NB4 (cell line): ENCODE results near the gene KPNA3.

Experiments
- DNase-seq: peaks from one replicate; pipeline ENCODE4 v3.0.0; 2010; ENCODE audit warnings: low read depth
- H3K4me3 ChIP-seq: one replicate; pipeline ENCODE4 v1.5.1; 2011; ENCODE audit warnings: mild to moderate bottlenecking, low read depth, low read length, moderate library complexity
- CTCF ChIP-seq: IDR thresholded peaks from one replicate; pipeline ENCODE4 v1.5.1; 2012; ENCODE audit warnings: low read depth, low read length
- MAX ChIP-seq: IDR thresholded peaks from 2 replicates; pipeline ENCODE4 v1.6.1; 2011; ENCODE audit warnings: low read depth, low read length
- MYC ChIP-seq: IDR thresholded peaks from 2 replicates; pipeline ENCODE4 v1.6.1; 2011; ENCODE audit warnings: low read depth, low read length
- POLR2A ChIP-seq: IDR thresholded peaks from 2 replicates; pipeline ENCODE4 v1.6.1; 2011; ENCODE audit warnings: mild to moderate bottlenecking; ENCODE audit not compliant: insufficient read length; ENCODE audit errors: extremely low read depth

Gene KPNA3

GRCh38 chr13:49783865-49784264, 8.6 kb downstream of the KPNA3 start:
- H3K4me3 ChIP-seq = no peak overlapping the region
- TF ChIP-seq CTCF (no peak), MYC (no peak), MAX (no peak), POLR2A (no peak)
- DNase-seq = no peak

DNA sequence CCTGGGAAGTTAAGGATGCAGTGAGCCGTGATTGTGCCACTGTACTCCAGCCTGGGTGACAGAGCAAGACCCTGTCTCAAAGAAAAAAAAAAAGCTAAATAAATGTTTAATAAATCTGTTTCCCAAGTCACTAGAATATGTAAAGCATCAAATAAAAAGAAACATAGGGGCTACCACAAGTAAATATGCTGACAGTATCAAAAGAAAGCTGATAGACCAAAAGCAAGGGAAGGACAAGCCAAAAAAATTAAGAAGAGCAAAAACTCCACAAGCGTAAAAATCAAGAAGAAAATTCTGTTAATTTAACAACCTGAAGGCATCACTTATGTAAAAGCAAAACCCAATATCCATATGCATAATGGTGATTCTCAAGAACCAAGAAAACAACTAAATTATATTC, 9.7 kb downstream of the KPNA3 start:
- TF ChIP-seq MYC = no peak
- TF ChIP-seq MAX = no peak
- no peak for TF ChIP-seq POLR2A
- TF ChIP-seq CTCF = no peak
- DNase-seq = no peak
- no peak overlapping the region for H3K4me3 ChIP-seq

DNA sequence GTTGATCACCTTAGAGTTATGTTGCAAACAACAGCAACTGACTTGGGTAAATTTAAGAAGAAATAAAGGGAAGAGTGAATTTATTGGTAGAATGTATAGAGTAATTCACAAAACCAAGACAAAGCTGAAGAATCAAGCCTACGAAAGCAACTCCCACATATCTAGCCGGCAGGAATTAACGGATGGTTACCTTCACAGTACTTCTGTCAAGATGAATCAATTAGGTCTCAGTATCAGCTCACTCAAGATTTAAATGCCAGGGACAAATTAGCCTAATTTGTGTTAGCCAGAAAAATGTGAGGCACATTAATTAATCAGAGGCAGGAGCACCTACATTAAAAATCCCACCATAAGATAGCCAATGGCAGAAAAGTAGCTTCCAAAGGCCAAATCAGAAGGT, 10.7 kb downstream of the KPNA3 start:
- no peak overlapping the region for H3K4me3 ChIP-seq
- no peak for DNase-seq
- no peak for TF ChIP-seq POLR2A
- TF ChIP-seq MYC = no peak
- no peak for TF ChIP-seq MAX
- no peak for TF ChIP-seq CTCF

GRCh38 chr13:49779721-49780120, 12.8 kb downstream of the KPNA3 start:
- H3K4me3 ChIP-seq = no peak overlapping the region
- TF ChIP-seq MAX (no peak), CTCF (no peak), POLR2A (no peak), MYC (no peak)
- DNase-seq = no peak

DNA sequence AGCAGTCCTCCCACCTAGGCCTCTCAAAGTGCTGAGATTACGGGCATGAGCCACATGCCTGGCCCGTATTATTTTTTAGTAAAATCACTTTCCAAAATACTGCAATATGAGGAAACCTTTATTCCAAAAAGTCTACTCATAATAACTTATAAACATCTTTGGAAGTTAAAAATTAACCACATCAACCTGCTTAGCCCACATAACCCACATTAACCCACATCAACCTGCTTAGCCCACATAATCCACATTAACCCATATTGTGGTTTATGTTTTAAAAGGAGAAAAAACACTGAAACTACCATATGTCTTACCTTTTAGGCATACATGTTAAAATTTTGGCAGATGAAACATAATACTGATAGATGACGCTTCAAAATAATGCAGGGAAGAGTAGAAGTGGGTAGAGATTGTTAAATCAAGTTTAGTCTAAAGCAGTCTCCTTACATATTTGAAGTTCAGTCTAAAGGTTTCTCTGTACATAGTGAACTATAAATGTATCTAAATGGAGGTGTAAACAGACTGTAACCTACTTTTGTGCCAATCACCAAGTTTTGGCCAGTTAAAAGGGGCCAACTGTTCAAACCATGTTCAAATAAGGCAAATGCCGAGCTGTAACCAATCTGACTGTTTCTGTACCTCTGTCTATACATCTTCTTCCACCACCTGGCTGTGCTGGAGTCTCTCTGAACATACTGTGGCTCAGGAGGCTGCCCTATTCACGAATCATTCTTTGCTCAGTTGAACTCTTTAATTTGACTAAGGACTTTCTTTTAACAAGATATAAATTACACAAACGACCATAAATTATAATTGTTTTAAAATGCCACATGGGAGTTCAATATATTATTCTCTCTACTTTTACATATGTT, 14.5 kb downstream of the KPNA3 start:
- DNase-seq = no peak
- no peak overlapping the region for H3K4me3 ChIP-seq
- TF ChIP-seq POLR2A (no peak), MAX (no peak), MYC (no peak)

DNA sequence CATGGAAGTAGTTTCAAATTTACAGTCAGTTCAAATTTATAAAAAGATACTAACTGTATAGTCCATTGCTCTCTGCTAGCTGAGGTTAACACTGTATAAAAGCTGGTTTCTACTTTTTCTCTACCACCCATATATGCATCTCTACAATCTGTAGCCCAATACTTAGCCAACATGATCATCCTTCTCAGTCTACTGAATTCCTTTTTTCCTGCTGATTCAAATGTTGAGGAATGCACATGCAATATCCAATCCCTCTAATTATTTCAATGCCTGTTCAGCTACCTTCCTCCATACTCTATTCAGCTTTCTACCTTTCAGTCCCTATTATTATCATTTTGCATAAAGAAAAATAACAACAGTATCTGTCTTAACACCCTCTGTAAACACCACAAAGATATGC, 15.6 kb downstream of the KPNA3 start:
- TF ChIP-seq MYC (no peak), POLR2A (no peak), MAX (no peak), CTCF (no peak)
- no peak overlapping the region for H3K4me3 ChIP-seq
- DNase-seq = no peak
